ENCODE data around the gene SOX18. TPM values are rescaled to one million over a fixed set of nuclear protein-coding genes. Genes with fewer than 3 reads are reported as not detected.

SOX18 gene
- total and polyA plus RNA-seq, 2 donors from 2014 or later = 36.5 to 56.7 TPM

DNA sequence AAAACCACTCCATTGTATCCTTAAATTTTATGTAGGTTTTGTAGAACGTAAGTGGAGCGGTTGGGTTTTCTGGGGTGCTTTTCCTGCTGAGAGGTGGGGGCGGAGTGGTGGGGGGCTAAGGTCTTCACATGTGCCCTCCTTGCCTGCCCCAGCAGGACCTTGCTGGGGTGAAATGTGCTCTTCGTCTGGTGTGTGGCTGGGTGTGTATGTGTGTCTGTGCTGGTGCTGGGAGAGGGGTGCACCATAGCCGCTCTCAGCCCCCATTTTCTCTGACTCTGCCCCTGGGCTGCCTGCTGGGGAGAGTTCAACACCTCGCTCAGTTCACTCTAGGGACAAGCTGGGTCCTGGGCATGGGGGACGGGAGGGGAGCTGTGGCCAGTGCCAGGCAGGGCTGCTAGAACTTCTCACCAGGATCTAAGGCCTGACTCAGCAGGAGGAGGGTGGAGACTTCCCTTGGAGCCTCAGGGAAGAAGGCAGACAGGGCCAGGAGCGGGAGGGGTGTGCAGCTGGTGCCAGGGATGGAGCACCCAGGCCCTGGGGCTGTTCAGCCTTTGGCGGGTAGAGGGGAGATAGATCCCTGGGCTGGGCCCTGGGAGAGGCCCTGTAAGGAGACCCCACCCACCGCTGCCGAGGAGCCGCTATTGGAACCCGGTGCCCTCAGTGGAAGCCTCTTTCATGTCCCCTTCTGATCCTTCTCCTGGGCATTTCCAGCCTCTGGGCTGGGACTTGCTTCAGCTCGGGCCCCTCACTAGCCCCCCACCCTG, 4.8 kb downstream of the SOX18 start:
- Histone ChIP-seq H3K27ac (ENCODE audit: low read depth in 2 of 2, low read length in 2 of 2) (peak overlapping the region; percentile 37 to 51), H3K27me3 (ENCODE audit: control insufficient read depth, insufficient read depth, low read length) (peaks cover 5% of the 10 kb centered on the region), H3K36me3 (ENCODE audit: control insufficient read depth in 2 of 3, insufficient read depth in 3 of 3, low read length in 3 of 3) (no peaks in the 10 kb centered on the region), H3K4me3 (ENCODE audit: low read length in 3 of 3) (no peak overlapping the region), H3K4me1 (ENCODE audit: control insufficient read depth in 2 of 3, insufficient read depth in 2 of 3, low read depth in 1 of 3, low read length in 3 of 3) (peaks cover 0 to 14% (median 0%) of the 10 kb centered on the region in 3 donors), H3K9me3 (ENCODE audit: control insufficient read depth in 2 of 3, insufficient read depth in 1 of 3, low read length in 3 of 3) (no peaks in the 10 kb centered on the region), H3K9ac (ENCODE audit: low read length in 3 of 3) (no peak overlapping the region)
- FAIRE-seq (no peak), DNase-seq (no peak)
- intact Hi-C loops (cut with DNase I) = no loop called here
- TF ChIP-seq CTCF (IDR thresholded peaks at IDR 0.05; ENCODE audit: borderline replicate concordance, extremely low read depth, insufficient read depth) = no peak

GRCh38 chr20:64043768-64044167, 5.7 kb downstream of the SOX18 start:
- DNase-seq (no peak), FAIRE-seq (no peak)
- no peak overlapping the region for H3K9ac ChIP-seq (ENCODE audit: low read length in 3 of 3)
- no peak for TF ChIP-seq CTCF (IDR thresholded peaks at IDR 0.05; ENCODE audit: borderline replicate concordance, extremely low read depth, insufficient read depth)
- no peak overlapping the region for H3K4me3 ChIP-seq (ENCODE audit: low read length in 3 of 3)
- H3K36me3 ChIP-seq (ENCODE audit: control insufficient read depth in 2 of 3, insufficient read depth in 3 of 3, low read length in 3 of 3) = no peaks in the 10 kb centered on the region
- H3K27ac ChIP-seq (ENCODE audit: low read depth in 2 of 2, low read length in 2 of 2) = no peak overlapping the region
- peaks cover 0 to 14% (median 0%) of the 10 kb centered on the region in 3 donors for H3K4me1 ChIP-seq (ENCODE audit: control insufficient read depth in 2 of 3, insufficient read depth in 2 of 3, low read depth in 1 of 3, low read length in 3 of 3)
- intact Hi-C loops (cut with DNase I) = no loop called here
- no peaks in the 10 kb centered on the region for H3K9me3 ChIP-seq (ENCODE audit: control insufficient read depth in 2 of 3, insufficient read depth in 1 of 3, low read length in 3 of 3)
- peaks cover 5% of the 10 kb centered on the region for H3K27me3 ChIP-seq (ENCODE audit: control insufficient read depth, insufficient read depth, low read length)

DNA sequence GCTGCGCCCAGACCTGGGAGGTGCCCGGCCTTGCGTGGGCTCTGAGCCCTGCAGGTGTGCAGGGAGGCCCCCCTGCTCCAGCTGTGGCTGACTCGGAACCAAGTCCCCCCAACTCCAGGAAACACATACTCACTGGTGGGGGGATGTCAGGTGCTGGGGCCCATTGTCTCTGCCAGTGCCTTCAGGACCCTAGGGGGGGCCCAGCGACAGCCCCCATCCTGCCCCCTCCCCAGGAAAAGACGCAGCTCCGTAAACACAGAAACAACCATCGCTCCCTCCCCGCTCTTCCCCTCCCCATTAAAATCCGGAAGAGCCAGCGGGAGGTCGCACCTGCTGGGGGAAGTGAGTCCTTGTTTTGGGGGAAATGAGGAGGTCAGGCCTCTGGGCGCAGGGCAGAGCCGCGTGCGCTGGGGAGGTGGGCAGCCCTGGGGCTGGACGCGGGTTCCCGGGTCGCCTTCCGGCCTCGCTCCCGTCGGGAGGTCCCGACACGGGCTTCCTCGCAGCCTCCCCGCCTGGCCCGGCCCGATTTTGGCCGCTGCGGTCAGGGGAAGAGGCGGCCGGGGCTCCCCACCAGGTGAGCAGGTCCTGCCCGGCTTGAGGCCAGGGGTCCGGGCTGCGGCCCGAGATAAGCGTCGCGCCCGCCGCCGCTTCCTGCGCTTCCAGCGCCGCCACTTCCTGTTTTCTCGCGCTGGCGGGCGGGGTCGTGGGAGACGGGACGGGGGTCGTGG, 7.2 kb downstream of the SOX18 start:
- Histone ChIP-seq H3K27ac (ENCODE audit: low read depth in 2 of 2, low read length in 2 of 2) (peak overlapping the region in 1 of 2 donors; percentile 11), H3K36me3 (ENCODE audit: control insufficient read depth in 2 of 3, insufficient read depth in 3 of 3, low read length in 3 of 3) (no peaks in the 10 kb centered on the region), H3K27me3 (ENCODE audit: control insufficient read depth, insufficient read depth, low read length) (peaks cover 5% of the 10 kb centered on the region), H3K9ac (ENCODE audit: low read length in 3 of 3) (no peak overlapping the region), H3K9me3 (ENCODE audit: control insufficient read depth in 2 of 3, insufficient read depth in 1 of 3, low read length in 3 of 3) (no peaks in the 10 kb centered on the region), H3K4me3 (ENCODE audit: low read length in 3 of 3) (no peak overlapping the region), H3K4me1 (ENCODE audit: control insufficient read depth in 2 of 3, insufficient read depth in 2 of 3, low read depth in 1 of 3, low read length in 3 of 3) (peaks cover 0 to 14% (median 0%) of the 10 kb centered on the region in 3 donors)
- DNase-seq (peak in 1 of 5 donors; percentile 52), FAIRE-seq (no peak)
- intact Hi-C loops (cut with DNase I) = no loop called here
- TF ChIP-seq CTCF (IDR thresholded peaks at IDR 0.05; ENCODE audit: borderline replicate concordance, extremely low read depth, insufficient read depth) = no peak

Measured in kidney (tissue), 14 donors.